ENCODE results near the gene ARL5C. TPM values are rescaled to one million over a fixed set of nuclear protein-coding genes. Genes with fewer than 3 reads are reported as not detected.
A peak's percentile ranks its signal among the peaks of the same experiment; 100 is the strongest.

Gene ARL5C
- total RNA-seq, 2 experiments from 2014 or later: 0.16 to 0.65 TPM

- intact Hi-C loops (cut with micrococcal nuclease; ENCODE audit: unreplicated experiment): no loop called here
- CTCF ChIA-PET (ENCODE audit: unreplicated experiment): no interaction called here
- Histone ChIP-seq H3K36me3 (ENCODE audit: insufficient read depth, low read length) (no peaks in the 10 kb centered on the region), H4K20me1 (ENCODE audit: insufficient read depth, low read length) (no peaks in the 10 kb centered on the region), H2AFZ (ENCODE audit: low read length) (no peak overlapping the region), H3K27ac (ENCODE audit: low read depth, low read length, poor library complexity, severe bottlenecking) (no peak overlapping the region), H3K4me2 (ENCODE audit: low read length) (no peak overlapping the region), H3K4me1 (ENCODE audit: insufficient read depth, low read length, poor library complexity, severe bottlenecking) (peaks cover 38% of the 10 kb centered on the region), H3K4me3 (ENCODE audit: low read depth, low read length, poor library complexity, severe bottlenecking) (no peak overlapping the region), H3K79me2 (ENCODE audit: insufficient read depth, low read depth, low read length) (no peaks in the 10 kb centered on the region), H3K9me2 (ENCODE audit: insufficient read depth, low read length) (no peaks in the 10 kb centered on the region), H3K9me3 (ENCODE audit: low read length) (no peaks in the 10 kb centered on the region)
- no peak for DNase-seq (ENCODE audit: low spot score)
- BruUV-seq (replicated peaks): no TSS peak
- POLR2A ChIA-PET: interaction anchor here (0.9 kb wide), 1 partner anchor 13 kb away, joined by 3 read pairs; the partner anchor contains the start of gene RPL19
- TF ChIP-seq EZH2phosphoT487 (IDR thresholded peaks at IDR 0.05; ENCODE audit: borderline replicate concordance, low read depth, low read length) (no peak), CTCF (conservative IDR thresholded peaks at IDR 0.05; ENCODE audit: low read length) (no peak)
Observed at GRCh38 chr17:39212841-39213480, 47.0 kb upstream of the ARL5C start.

GRCh38 chr17:39212195-39212810 lies 46.3 kb upstream of the ARL5C start:
- H2AFZ ChIP-seq (ENCODE audit: low read length): no peak overlapping the region
- TF ChIP-seq EZH2phosphoT487 (IDR thresholded peaks at IDR 0.05; ENCODE audit: borderline replicate concordance, low read depth, low read length): no peak
- TF ChIP-seq CTCF (conservative IDR thresholded peaks at IDR 0.05; ENCODE audit: low read length): no peak
- H4K20me1 ChIP-seq (ENCODE audit: insufficient read depth, low read length): no peaks in the 10 kb centered on the region
- CTCF ChIA-PET (ENCODE audit: unreplicated experiment): no interaction called here
- no TSS peak for BruUV-seq (replicated peaks)
- H3K9me2 ChIP-seq (ENCODE audit: insufficient read depth, low read length): no peaks in the 10 kb centered on the region
- POLR2A ChIA-PET: interaction anchor here (0.9 kb wide), 1 partner anchor 12 kb away, joined by 3 read pairs; the partner anchor contains the start of gene RPL19
- no peaks in the 10 kb centered on the region for H3K9me3 ChIP-seq (ENCODE audit: low read length)
- H3K27ac ChIP-seq (ENCODE audit: low read depth, low read length, poor library complexity, severe bottlenecking): no peak overlapping the region
- H3K36me3 ChIP-seq (ENCODE audit: insufficient read depth, low read length): no peaks in the 10 kb centered on the region
- H3K79me2 ChIP-seq (ENCODE audit: insufficient read depth, low read depth, low read length): no peaks in the 10 kb centered on the region
- no peak for DNase-seq (ENCODE audit: low spot score)
- intact Hi-C loops (cut with micrococcal nuclease; ENCODE audit: unreplicated experiment): no loop called here
- no peak overlapping the region for H3K4me2 ChIP-seq (ENCODE audit: low read length)
- H3K4me3 ChIP-seq (ENCODE audit: low read depth, low read length, poor library complexity, severe bottlenecking): no peak overlapping the region
- peaks cover 44% of the 10 kb centered on the region for H3K4me1 ChIP-seq (ENCODE audit: insufficient read depth, low read length, poor library complexity, severe bottlenecking)

- CTCF ChIA-PET (ENCODE audit: unreplicated experiment): interaction anchor here (2.8 to 5.3 kb wide), 3 partner anchors 21 to 33 kb away, joined by 23 to 45 read pairs (median 33); no protein-coding TSS in a partner anchor
- H3K4me2 ChIP-seq (ENCODE audit: low read length): peak overlapping the region; percentile 82
- no TSS peak for BruUV-seq (replicated peaks)
Observed at GRCh38 chr17:39210093-39210434, 44.1 kb upstream of the ARL5C start.

More at GRCh38 chr17:39210093-39210434, 44.1 kb upstream of the ARL5C start:
- H3K4me1 ChIP-seq (ENCODE audit: insufficient read depth, low read length, poor library complexity, severe bottlenecking): peaks cover 48% of the 10 kb centered on the region
- no peaks in the 10 kb centered on the region for H3K9me3 ChIP-seq (ENCODE audit: low read length)
- no peaks in the 10 kb centered on the region for H4K20me1 ChIP-seq (ENCODE audit: insufficient read depth, low read length)
- H3K27ac ChIP-seq (ENCODE audit: low read depth, low read length, poor library complexity, severe bottlenecking): peak overlapping the region; percentile 93
- DNase-seq (ENCODE audit: low spot score): no peak
- H3K9me2 ChIP-seq (ENCODE audit: insufficient read depth, low read length): no peaks in the 10 kb centered on the region
- H3K79me2 ChIP-seq (ENCODE audit: insufficient read depth, low read depth, low read length): no peaks in the 10 kb centered on the region
- H3K36me3 ChIP-seq (ENCODE audit: insufficient read depth, low read length): peaks cover 7% of the 10 kb centered on the region
- TF ChIP-seq EZH2phosphoT487 (IDR thresholded peaks at IDR 0.05; ENCODE audit: borderline replicate concordance, low read depth, low read length) (no peak), CTCF (conservative IDR thresholded peaks at IDR 0.05; ENCODE audit: low read length) (no peak)
- H3K4me3 ChIP-seq (ENCODE audit: low read depth, low read length, poor library complexity, severe bottlenecking): peak overlapping the region; percentile 51
- POLR2A ChIA-PET: interaction anchor here (1.2 to 3.1 kb wide), 2 partner anchors 27 to 31 kb away, joined by 3 to 23 read pairs; no protein-coding TSS in a partner anchor
- intact Hi-C loops (cut with micrococcal nuclease; ENCODE audit: unreplicated experiment): no loop called here
- H2AFZ ChIP-seq (ENCODE audit: low read length): peak overlapping the region; percentile 60; the same call in 1 of the 2 replicates
